ENCODE data around the gene TUBB8B. TPM values are rescaled to one million over a fixed set of nuclear protein-coding genes. Genes with fewer than 3 reads are reported as not detected.
"Not testable (repeated sequence)": the region's sequence is repeated elsewhere in the genome, so short reads cannot be mapped to it uniquely, and the experiment has no call there.

TUBB8B gene
- total RNA-seq, result not detected

- ATAC-seq; DNase-seq (ENCODE audit: low spot score): not testable (repeated sequence)
These were observed at the start of gene TUBB8B for GRCh38 chr18:49176-49665. TUBB8B (minus strand) TSS chr18:49615; CDS start chr18:49557, 58 bp downstream.

- ATAC-seq; DNase-seq (ENCODE audit: low spot score): not testable (repeated sequence)
These were observed 48.0 kb upstream of the TUBB8B start for GRCh38 chr18:97252-97914.

GRCh38 chr18:96767-97131 is 47.3 kb upstream of the TUBB8B start:
- not testable (repeated sequence) for ATAC-seq; DNase-seq (ENCODE audit: low spot score)

GRCh38 chr18:96101-96766 is 46.8 kb upstream of the TUBB8B start:
- peak; percentile 31 for ATAC-seq
- DNase-seq (ENCODE audit: low spot score), result not testable (repeated sequence)

GRCh38 chr18:95580-95979 is 46.2 kb upstream of the TUBB8B start:
- DNase-seq (ENCODE audit: low spot score), result not testable (repeated sequence)
- peak; percentile 10 for ATAC-seq

GRCh38 chr18:93897-94408 is 44.5 kb upstream of the TUBB8B start:
- DNase-seq (ENCODE audit: low spot score); ATAC-seq: not testable (repeated sequence)

- not testable (repeated sequence) for DNase-seq (ENCODE audit: low spot score); ATAC-seq
These were observed 42.1 kb upstream of the TUBB8B start for GRCh38 chr18:91561-91960.

- not testable (repeated sequence) for DNase-seq (ENCODE audit: low spot score); ATAC-seq
These were observed 41.2 kb upstream of the TUBB8B start for GRCh38 chr18:90396-91193.

- ATAC-seq; DNase-seq (ENCODE audit: low spot score): not testable (repeated sequence)
These were observed 39.7 kb upstream of the TUBB8B start for GRCh38 chr18:89124-89523.

- not testable (repeated sequence) for ATAC-seq; DNase-seq (ENCODE audit: low spot score)
These were observed 35.4 kb upstream of the TUBB8B start for GRCh38 chr18:84801-85200.

- ATAC-seq, result not testable (repeated sequence)
These were observed 33.3 kb upstream of the TUBB8B start for GRCh38 chr18:82626-83209.

GRCh38 chr18:80881-81280 is 31.5 kb upstream of the TUBB8B start:
- DNase-seq (ENCODE audit: low spot score); ATAC-seq: not testable (repeated sequence)

More at GRCh38 chr18:82626-83209, 33.3 kb upstream of the TUBB8B start:
- DNase-seq (ENCODE audit: low spot score), result not testable (repeated sequence)

- not testable (repeated sequence) for ATAC-seq; DNase-seq (ENCODE audit: low spot score)
These were observed 30.8 kb upstream of the TUBB8B start for GRCh38 chr18:80202-80601.

- ATAC-seq, result not testable (repeated sequence)
These were observed 26.2 kb upstream of the TUBB8B start for GRCh38 chr18:75525-76160.

GRCh38 chr18:73181-73777 is 23.9 kb upstream of the TUBB8B start:
- not testable (repeated sequence) for DNase-seq (ENCODE audit: low spot score); ATAC-seq

More at GRCh38 chr18:75525-76160, 26.2 kb upstream of the TUBB8B start:
- not testable (repeated sequence) for DNase-seq (ENCODE audit: low spot score)

GRCh38 chr18:67701-68100 is 18.3 kb upstream of the TUBB8B start:
- not testable (repeated sequence) for DNase-seq (ENCODE audit: low spot score); ATAC-seq

GRCh38 chr18:64279-64678 is 14.9 kb upstream of the TUBB8B start:
- not testable (repeated sequence) for ATAC-seq; DNase-seq (ENCODE audit: low spot score)

- DNase-seq (ENCODE audit: low spot score); ATAC-seq: not testable (repeated sequence)
These were observed 14.2 kb upstream of the TUBB8B start for GRCh38 chr18:63656-64055.

- DNase-seq (ENCODE audit: low spot score); ATAC-seq: not testable (repeated sequence)
These were observed 5.0 kb upstream of the TUBB8B start for GRCh38 chr18:54388-54787.

Data from left lobe of liver (tissue), 2 donors.